HL-60 (cell line): ENCODE data around the gene WWP2.

ENCODE experiments used
- CTCF ChIP-seq: IDR thresholded peaks from one replicate; pipeline ENCODE4 v1.5.1; 2011; ENCODE audit warnings: low read length, control low read depth, inconsistent platforms; ENCODE audit not compliant: insufficient read depth
- POLR2AphosphoS5 ChIP-seq: IDR thresholded peaks from 2 replicates; pipeline ENCODE4 v1.6.1; 2012; ENCODE audit warnings: low read depth
- TF ChIP-seq, protein P1 (sequence below): IDR thresholded peaks from 2 replicates; pipeline ENCODE4 v1.6.1; 2012; ENCODE audit warnings: low read depth; ENCODE audit not compliant: insufficient replicate concordance

DNA sequence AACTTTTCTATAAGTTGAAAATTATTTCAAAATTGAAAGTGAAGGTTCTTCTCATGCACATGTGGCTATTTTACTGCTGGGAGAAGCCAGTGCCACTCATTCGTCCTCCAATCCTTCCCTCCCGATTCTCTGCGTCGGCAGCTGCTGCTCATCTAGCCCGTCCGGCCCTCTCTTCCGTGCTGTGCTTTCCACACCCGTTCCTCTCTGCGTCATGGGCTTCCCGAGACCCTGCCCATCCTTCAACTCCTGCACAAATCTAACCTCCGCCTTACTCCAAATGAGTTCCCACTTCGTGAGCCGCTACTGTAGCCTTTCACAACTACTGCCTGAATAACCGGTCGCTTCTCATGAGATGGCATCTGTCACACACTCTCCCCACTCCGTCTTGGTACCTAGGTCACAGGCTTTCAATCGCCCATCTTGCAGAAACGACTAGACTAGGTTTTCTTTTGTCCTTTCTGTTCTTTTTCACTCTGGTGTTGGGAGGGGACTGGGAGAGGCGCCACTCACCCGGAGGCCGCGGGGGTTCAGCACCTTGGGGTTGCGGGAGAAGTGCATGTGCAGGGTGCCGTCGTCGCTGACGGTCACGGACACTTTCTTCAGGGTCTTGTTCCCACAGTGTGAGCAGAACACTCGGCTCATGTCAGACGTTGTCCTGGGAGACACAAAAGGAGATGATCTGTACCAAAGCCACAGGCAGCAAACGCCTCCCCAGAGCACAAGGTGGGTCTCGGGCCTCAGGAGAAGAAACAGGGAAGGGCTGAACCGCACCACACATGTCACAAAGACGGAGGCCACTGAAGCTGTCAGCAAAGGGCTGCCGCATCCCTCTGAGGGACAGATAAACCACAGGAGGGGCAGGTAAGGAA lies 17.5 kb upstream of the WWP2 start:
- no peak for TF ChIP-seq CTCF
- TF ChIP-seq, protein P1, sequence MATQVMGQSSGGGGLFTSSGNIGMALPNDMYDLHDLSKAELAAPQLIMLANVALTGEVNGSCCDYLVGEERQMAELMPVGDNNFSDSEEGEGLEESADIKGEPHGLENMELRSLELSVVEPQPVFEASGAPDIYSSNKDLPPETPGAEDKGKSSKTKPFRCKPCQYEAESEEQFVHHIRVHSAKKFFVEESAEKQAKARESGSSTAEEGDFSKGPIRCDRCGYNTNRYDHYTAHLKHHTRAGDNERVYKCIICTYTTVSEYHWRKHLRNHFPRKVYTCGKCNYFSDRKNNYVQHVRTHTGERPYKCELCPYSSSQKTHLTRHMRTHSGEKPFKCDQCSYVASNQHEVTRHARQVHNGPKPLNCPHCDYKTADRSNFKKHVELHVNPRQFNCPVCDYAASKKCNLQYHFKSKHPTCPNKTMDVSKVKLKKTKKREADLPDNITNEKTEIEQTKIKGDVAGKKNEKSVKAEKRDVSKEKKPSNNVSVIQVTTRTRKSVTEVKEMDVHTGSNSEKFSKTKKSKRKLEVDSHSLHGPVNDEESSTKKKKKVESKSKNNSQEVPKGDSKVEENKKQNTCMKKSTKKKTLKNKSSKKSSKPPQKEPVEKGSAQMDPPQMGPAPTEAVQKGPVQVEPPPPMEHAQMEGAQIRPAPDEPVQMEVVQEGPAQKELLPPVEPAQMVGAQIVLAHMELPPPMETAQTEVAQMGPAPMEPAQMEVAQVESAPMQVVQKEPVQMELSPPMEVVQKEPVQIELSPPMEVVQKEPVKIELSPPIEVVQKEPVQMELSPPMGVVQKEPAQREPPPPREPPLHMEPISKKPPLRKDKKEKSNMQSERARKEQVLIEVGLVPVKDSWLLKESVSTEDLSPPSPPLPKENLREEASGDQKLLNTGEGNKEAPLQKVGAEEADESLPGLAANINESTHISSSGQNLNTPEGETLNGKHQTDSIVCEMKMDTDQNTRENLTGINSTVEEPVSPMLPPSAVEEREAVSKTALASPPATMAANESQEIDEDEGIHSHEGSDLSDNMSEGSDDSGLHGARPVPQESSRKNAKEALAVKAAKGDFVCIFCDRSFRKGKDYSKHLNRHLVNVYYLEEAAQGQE = no peak
- TF ChIP-seq POLR2AphosphoS5 = no peak
